HepG2 (cell line): ENCODE data around the gene ZNF10. TPM values are rescaled to one million over a fixed set of nuclear protein-coding genes. Genes with fewer than 3 reads are reported as not detected.
A peak's percentile ranks its signal among the peaks of the same experiment; 100 is the strongest.

Experiments used
- CHD4 ChIP-seq: fragments of 200-600 bp; sonication (generic); IDR thresholded peaks from 2 replicates; pipeline ENCODE4 v1.7.0; 2017; ENCODE audit warnings: mild to moderate bottlenecking, low read length, borderline replicate concordance
- FOXJ3 ChIP-seq: sonication (generic); formaldehyde crosslinking; IDR thresholded peaks from 2 replicates; pipeline ENCODE4 v1.4.0; 2020; ENCODE audit warnings: missing genetic modification reagents, mild to moderate bottlenecking, borderline replicate concordance
- HMG20A ChIP-seq: IDR thresholded peaks from 2 replicates; pipeline ENCODE4 v1.6.1; 2016; ENCODE audit warnings: borderline replicate concordance
- KAT7 ChIP-seq: IDR thresholded peaks from 2 replicates; pipeline ENCODE4 v1.6.1; 2018; ENCODE audit warnings: borderline replicate concordance, missing compliant biosample characterization
- MATR3 ChIP-seq: sonication (generic); formaldehyde crosslinking; IDR thresholded peaks from 2 replicates; pipeline ENCODE4 v1.4.0; 2020; ENCODE audit warnings: missing genetic modification reagents
- NR2F1 ChIP-seq, 2 experiments: fragments of 450-650 bp in 1 of 2; formaldehyde crosslinking in 1 of 2; IDR thresholded peaks; 2 replicates each; pipeline versions ENCODE4 v1.5.0 to v1.6.1; 2016 to 2020; ENCODE audit warnings: mild to moderate bottlenecking in 1 of 2, missing compliant biosample characterization in 1 of 2, missing genetic modification reagents in 1 of 2, moderate library complexity in 1 of 2
- PAX8 ChIP-seq: sonication (generic); formaldehyde crosslinking; IDR thresholded peaks from 2 replicates; pipeline ENCODE4 v1.8.0; 2022; ENCODE audit warnings: mild to moderate bottlenecking, missing genetic modification reagents, borderline replicate concordance
- RBM39 ChIP-seq: fragments of 200-400 bp; formaldehyde crosslinking; IDR thresholded peaks from one replicate; pipeline ENCODE4 v1.6.1; 2018; ENCODE audit warnings: antibody characterized with exemption, mild to moderate bottlenecking, low read depth, low read length; ENCODE audit not compliant: poor library complexity, severe bottlenecking
- STAG1 ChIP-seq: sonication (generic); formaldehyde crosslinking; IDR thresholded peaks from 2 replicates; pipeline ENCODE4 v1.4.0; 2020; ENCODE audit warnings: missing genetic modification reagents
- TRIM24 ChIP-seq: sonication (generic); formaldehyde crosslinking; IDR thresholded peaks from 2 replicates; pipeline ENCODE4 v1.8.0; 2022; ENCODE audit warnings: mild to moderate bottlenecking, missing genetic modification reagents
- ZNF101 ChIP-seq: sonication (generic); formaldehyde crosslinking; IDR thresholded peaks from 2 replicates; pipeline ENCODE4 v1.4.0; 2020; ENCODE audit warnings: mild to moderate bottlenecking, low read depth, missing genetic modification reagents, borderline replicate concordance
- ZNF136 ChIP-seq: sonication (generic); formaldehyde crosslinking; IDR thresholded peaks from 2 replicates; pipeline ENCODE4 v1.8.1; 2022; ENCODE audit warnings: low read depth, mild to moderate bottlenecking, moderate library complexity, missing genetic modification reagents
- ZNF280B ChIP-seq: sonication (generic); formaldehyde crosslinking; IDR thresholded peaks from 2 replicates; pipeline ENCODE4 v1.5.0; 2020; ENCODE audit warnings: missing genetic modification reagents, mild to moderate bottlenecking, borderline replicate concordance
- ZNF547 ChIP-seq: sonication (generic); formaldehyde crosslinking; IDR thresholded peaks from 2 replicates; pipeline ENCODE4 v1.5.1; 2020; ENCODE audit warnings: mild to moderate bottlenecking, missing genetic modification reagents
- ZNF598 ChIP-seq: sonication (generic); formaldehyde crosslinking; IDR thresholded peaks from 2 replicates; pipeline ENCODE4 v1.5.1; 2020; ENCODE audit warnings: mild to moderate bottlenecking, missing genetic modification reagents, borderline replicate concordance
- polyA plus RNA-seq, 8 experiments: library from polyadenylated mRNA; depleted of rRNA in 3 of 8; stranded (reverse) in 7 of 8; unstranded in 1 of 8; fragments of >200 nt; fragmentation: Illumina TruSeq in 4 of 8; extraction: Trizol in 4 of 8; gene quantifications; 2 replicates each; pipeline versions ENCODE4 v1.2.1 to v1.2.3, GENCODE V29; 2011 to 2016; ENCODE audit warnings: low read depth in 4 of 8, missing spikeins in 1 of 8, mixed read lengths in 1 of 8; ENCODE audit not compliant: insufficient read depth in 1 of 8
- total RNA-seq, 5 experiments: library from RNA; depleted of rRNA; stranded (reverse); fragments of >200 nt; fragmentation: Illumina TruSeq; extraction: Trizol; gene quantifications; 2 replicates each; pipeline ENCODE4 v1.2.3, GENCODE V29; 2016; ENCODE audit warnings: low read depth in 1 of 5
- TF ChIP-seq, protein P1 (sequence below): sonication (generic); formaldehyde crosslinking; IDR thresholded peaks from 2 replicates; pipeline ENCODE4 v1.5.0; 2020; ENCODE audit warnings: mild to moderate bottlenecking, missing genetic modification reagents
- TF ChIP-seq, protein P2 (sequence below): sonication (generic); formaldehyde crosslinking; conservative IDR thresholded peaks from 2 replicates; pipeline ENCODE4 v1.8.0; 2022; ENCODE audit warnings: low read depth, missing genetic modification reagents
- TF ChIP-seq, protein P3 (sequence below): sonication (generic); formaldehyde crosslinking; conservative IDR thresholded peaks from 2 replicates; pipeline ENCODE4 v1.4.0; 2020; ENCODE audit warnings: missing genetic modification reagents
- TF ChIP-seq, protein P4 (sequence below): IDR thresholded peaks from 2 replicates; pipeline ENCODE4 v1.6.1; 2016; ENCODE audit warnings: mild to moderate bottlenecking

ZNF10 gene
- total and polyA plus RNA-seq, 2 of the 13 experiments (the other 11 are each of a cell fraction or from before 2014, with no cell fraction given): 2.9 to 6.5 TPM

- TF ChIP-seq, protein P1, sequence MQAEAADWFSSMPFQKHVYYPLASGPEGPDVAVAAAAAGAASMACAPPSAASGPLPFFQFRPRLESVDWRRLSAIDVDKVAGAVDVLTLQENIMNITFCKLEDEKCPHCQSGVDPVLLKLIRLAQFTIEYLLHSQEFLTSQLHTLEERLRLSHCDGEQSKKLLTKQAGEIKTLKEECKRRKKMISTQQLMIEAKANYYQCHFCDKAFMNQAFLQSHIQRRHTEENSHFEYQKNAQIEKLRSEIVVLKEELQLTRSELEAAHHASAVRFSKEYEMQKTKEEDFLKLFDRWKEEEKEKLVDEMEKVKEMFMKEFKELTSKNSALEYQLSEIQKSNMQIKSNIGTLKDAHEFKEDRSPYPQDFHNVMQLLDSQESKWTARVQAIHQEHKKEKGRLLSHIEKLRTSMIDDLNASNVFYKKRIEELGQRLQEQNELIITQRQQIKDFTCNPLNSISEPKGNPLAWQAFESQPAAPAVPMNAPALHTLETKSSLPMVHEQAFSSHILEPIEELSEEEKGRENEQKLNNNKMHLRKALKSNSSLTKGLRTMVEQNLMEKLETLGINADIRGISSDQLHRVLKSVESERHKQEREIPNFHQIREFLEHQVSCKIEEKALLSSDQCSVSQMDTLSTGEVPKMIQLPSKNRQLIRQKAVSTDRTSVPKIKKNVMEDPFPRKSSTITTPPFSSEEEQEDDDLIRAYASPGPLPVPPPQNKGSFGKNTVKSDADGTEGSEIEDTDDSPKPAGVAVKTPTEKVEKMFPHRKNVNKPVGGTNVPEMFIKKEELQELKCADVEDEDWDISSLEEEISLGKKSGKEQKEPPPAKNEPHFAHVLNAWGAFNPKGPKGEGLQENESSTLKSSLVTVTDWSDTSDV (CRISPR knock-in tag): peak; percentile 68; the same call in 1 of the 2 replicates
- TF ChIP-seq KAT7 (CRISPR knock-in tag) (peak; percentile 95; the same call in 1 of the 2 replicates), FOXJ3 (no peak), CHD4 (no peak), ZNF547 (CRISPR knock-in tag) (peak; percentile 89), ZNF598 (CRISPR knock-in tag) (peak; percentile 78; the same call in 1 of the 2 replicates), RBM39 (peak; percentile 72), ZNF101 (CRISPR knock-in tag) (no peak), STAG1 (peak; percentile 18; the same call in 1 of the 2 replicates), MATR3 (CRISPR knock-in tag) (no peak), ZNF136 (peak; percentile 82; the same call in 1 of the 2 replicates), ZNF280B (CRISPR knock-in tag) (peak; percentile 80; the same call in 1 of the 2 replicates), PAX8 (CRISPR knock-in tag) (no peak), TRIM24 (no peak), NR2F1 (CRISPR knock-in tag; IDR thresholded peaks at IDR 0.05) (no peak), HMG20A (CRISPR knock-in tag) (no peak)
- TF ChIP-seq, protein P2, sequence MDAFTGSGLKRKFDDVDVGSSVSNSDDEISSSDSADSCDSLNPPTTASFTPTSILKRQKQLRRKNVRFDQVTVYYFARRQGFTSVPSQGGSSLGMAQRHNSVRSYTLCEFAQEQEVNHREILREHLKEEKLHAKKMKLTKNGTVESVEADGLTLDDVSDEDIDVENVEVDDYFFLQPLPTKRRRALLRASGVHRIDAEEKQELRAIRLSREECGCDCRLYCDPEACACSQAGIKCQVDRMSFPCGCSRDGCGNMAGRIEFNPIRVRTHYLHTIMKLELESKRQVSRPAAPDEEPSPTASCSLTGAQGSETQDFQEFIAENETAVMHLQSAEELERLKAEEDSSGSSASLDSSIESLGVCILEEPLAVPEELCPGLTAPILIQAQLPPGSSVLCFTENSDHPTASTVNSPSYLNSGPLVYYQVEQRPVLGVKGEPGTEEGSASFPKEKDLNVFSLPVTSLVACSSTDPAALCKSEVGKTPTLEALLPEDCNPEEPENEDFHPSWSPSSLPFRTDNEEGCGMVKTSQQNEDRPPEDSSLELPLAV (CRISPR knock-in tag): no peak
- TF ChIP-seq, protein P3, sequence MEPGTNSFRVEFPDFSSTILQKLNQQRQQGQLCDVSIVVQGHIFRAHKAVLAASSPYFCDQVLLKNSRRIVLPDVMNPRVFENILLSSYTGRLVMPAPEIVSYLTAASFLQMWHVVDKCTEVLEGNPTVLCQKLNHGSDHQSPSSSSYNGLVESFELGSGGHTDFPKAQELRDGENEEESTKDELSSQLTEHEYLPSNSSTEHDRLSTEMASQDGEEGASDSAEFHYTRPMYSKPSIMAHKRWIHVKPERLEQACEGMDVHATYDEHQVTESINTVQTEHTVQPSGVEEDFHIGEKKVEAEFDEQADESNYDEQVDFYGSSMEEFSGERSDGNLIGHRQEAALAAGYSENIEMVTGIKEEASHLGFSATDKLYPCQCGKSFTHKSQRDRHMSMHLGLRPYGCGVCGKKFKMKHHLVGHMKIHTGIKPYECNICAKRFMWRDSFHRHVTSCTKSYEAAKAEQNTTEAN (CRISPR knock-in tag): peak; percentile 83
- TF ChIP-seq, protein P4, sequence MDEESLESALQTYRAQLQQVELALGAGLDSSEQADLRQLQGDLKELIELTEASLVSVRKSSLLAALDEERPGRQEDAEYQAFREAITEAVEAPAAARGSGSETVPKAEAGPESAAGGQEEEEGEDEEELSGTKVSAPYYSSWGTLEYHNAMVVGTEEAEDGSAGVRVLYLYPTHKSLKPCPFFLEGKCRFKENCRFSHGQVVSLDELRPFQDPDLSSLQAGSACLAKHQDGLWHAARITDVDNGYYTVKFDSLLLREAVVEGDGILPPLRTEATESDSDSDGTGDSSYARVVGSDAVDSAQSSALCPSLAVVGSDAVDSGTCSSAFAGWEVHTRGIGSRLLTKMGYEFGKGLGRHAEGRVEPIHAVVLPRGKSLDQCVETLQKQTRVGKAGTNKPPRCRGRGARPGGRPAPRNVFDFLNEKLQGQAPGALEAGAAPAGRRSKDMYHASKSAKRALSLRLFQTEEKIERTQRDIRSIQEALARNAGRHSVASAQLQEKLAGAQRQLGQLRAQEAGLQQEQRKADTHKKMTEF (CRISPR knock-in tag): peak; percentile 88
Observed at GRCh38 chr12:133130038-133130807, at the start of gene ZNF10, which contains the start of gene ZNF891 (continued).
